ENCODE results near the gene CYB561.

The CYB561 gene

DNA sequence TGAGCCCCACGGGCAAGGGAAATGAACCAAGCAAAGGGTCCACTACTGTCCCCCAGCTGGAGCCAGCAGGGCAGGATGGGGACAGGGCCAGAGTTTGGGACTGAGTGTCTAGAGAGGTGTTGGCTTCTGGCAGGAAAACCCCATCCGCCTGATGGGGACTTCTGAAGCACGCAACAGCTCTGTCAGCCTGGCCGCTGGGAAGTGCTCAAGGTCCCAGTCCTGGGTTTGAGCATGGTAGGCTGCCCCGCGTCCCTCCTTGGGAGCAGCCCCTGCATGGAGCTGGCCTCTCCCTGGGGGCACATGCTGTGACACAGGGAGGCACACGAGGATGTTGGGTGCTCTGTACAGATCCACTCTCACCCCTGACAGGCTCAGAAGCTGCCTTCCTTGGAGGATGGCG lies 45.3 kb upstream of the CYB561 start:
- no peak for DNase-seq (ENCODE audit: low read depth)
- no peak overlapping the region for H3K4me3 ChIP-seq (ENCODE audit: low read depth, low read length)
- TF ChIP-seq, protein P1, sequence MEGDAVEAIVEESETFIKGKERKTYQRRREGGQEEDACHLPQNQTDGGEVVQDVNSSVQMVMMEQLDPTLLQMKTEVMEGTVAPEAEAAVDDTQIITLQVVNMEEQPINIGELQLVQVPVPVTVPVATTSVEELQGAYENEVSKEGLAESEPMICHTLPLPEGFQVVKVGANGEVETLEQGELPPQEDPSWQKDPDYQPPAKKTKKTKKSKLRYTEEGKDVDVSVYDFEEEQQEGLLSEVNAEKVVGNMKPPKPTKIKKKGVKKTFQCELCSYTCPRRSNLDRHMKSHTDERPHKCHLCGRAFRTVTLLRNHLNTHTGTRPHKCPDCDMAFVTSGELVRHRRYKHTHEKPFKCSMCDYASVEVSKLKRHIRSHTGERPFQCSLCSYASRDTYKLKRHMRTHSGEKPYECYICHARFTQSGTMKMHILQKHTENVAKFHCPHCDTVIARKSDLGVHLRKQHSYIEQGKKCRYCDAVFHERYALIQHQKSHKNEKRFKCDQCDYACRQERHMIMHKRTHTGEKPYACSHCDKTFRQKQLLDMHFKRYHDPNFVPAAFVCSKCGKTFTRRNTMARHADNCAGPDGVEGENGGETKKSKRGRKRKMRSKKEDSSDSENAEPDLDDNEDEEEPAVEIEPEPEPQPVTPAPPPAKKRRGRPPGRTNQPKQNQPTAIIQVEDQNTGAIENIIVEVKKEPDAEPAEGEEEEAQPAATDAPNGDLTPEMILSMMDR (conservative IDR thresholded peaks at IDR 0.05; ENCODE audit: low read depth, low read length): no peak

DNA sequence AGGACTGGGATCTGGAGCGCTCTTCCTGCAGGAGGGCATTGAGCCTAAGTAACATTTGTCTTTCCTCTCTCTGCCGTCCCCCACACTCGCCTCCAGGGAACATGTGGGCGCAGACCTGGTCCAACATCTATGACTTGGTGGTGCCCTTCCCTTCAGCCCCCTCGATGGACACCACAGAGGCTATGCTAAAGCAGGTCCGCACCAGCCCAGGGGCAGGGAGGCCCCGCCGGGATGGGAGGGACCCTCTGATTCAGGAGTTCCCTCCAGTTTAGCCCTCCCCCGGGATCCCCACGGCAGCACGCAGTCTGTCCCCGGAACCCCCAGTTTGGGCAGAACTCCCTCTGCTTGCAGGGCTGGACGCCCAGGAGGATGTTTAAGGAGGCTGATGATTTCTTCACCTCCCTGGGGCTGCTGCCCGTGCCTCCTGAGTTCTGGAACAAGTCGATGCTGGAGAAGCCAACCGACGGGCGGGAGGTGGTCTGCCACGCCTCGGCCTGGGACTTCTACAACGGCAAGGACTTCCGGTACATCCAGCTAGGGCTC lies 44.8 kb upstream of the CYB561 start:
- no peak for DNase-seq (ENCODE audit: low read depth)
- TF ChIP-seq, protein P1 (conservative IDR thresholded peaks at IDR 0.05; ENCODE audit: low read depth, low read length): no peak
- no peak overlapping the region for H3K4me3 ChIP-seq (ENCODE audit: low read depth, low read length)

DNA sequence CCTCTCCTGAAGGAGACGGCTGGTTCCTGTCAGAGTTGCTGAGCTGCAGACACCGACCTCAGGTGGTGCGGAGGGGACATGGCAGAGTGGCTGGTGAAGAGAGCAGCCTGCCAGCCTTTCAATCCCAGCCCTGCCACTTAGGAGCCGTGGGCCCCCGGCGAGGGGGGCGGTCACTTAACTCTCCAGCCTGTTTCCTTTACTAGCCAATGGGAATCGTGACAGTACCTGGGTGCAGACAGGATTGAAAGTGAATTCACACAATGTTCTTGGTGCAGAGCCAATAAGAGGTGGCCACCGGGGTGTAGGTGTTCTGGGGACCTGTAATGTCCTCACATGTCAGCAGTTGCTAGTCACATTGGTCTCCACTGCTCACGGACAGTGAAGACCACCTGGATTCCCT lies 44.2 kb upstream of the CYB561 start:
- TF ChIP-seq, protein P1 (conservative IDR thresholded peaks at IDR 0.05; ENCODE audit: low read depth, low read length): no peak
- DNase-seq (ENCODE audit: low read depth): no peak
- no peak overlapping the region for H3K4me3 ChIP-seq (ENCODE audit: low read depth, low read length)

DNA sequence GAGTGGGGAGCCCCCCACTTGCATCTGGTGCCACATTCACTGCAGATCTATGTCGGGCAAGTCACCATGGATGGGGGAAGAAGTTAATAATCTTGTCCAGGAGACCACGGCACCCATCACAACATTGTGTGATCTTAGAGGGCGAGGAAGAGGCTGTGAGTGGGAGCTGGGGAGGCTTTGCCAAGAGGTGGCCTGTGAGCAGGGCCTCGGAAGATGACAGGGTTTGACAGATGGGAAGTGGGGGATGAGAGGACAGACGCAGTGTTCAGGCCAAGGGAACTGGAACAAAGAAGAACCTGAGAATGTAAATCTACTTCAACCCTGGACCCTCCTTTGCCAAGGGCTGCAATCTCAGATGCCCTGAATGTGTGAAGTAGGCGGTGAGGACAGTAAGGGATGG lies 43.2 kb upstream of the CYB561 start:
- TF ChIP-seq, protein P1 (conservative IDR thresholded peaks at IDR 0.05; ENCODE audit: low read depth, low read length): no peak
- no peak for DNase-seq (ENCODE audit: low read depth)
- H3K4me3 ChIP-seq (ENCODE audit: low read depth, low read length): no peak overlapping the region

DNA sequence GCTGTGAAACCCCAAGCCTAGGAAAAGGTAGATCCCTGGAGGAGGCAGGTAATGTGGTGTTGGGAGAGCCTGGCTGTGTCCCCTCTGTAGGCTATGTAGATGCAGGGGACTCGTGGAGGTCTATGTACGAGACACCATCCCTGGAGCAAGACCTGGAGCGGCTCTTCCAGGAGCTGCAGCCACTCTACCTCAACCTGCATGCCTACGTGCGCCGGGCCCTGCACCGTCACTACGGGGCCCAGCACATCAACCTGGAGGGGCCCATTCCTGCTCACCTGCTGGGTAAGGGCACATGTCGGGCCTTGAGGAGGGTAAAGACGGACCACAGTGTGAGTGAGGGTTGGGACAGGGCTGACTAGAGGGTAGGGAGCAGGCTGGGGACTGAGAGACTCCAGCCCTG lies 42.7 kb upstream of the CYB561 start:
- TF ChIP-seq, protein P1 (conservative IDR thresholded peaks at IDR 0.05; ENCODE audit: low read depth, low read length): no peak
- H3K4me3 ChIP-seq (ENCODE audit: low read depth, low read length): no peak overlapping the region
- DNase-seq (ENCODE audit: low read depth): no peak

DNA sequence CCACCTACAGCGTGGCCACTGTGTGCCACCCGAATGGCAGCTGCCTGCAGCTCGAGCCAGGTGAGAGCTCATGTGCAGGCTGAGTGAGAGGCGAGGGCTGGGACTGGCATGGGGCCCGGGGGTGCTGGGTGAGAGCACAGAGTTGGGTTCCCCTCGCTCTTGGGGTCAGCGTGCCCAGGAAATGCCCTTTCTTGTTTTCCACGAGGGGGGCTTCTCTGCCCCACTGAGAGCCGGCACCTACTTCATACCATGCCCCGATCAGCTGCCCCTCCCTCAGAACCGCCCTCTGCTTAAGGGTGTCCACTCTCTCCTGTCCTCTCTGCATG lies 40.9 kb upstream of the CYB561 start:
- DNase-seq (ENCODE audit: low read depth): no peak
- TF ChIP-seq, protein P1 (conservative IDR thresholded peaks at IDR 0.05; ENCODE audit: low read depth, low read length): no peak
- H3K4me3 ChIP-seq (ENCODE audit: low read depth, low read length): no peak overlapping the region

DNA sequence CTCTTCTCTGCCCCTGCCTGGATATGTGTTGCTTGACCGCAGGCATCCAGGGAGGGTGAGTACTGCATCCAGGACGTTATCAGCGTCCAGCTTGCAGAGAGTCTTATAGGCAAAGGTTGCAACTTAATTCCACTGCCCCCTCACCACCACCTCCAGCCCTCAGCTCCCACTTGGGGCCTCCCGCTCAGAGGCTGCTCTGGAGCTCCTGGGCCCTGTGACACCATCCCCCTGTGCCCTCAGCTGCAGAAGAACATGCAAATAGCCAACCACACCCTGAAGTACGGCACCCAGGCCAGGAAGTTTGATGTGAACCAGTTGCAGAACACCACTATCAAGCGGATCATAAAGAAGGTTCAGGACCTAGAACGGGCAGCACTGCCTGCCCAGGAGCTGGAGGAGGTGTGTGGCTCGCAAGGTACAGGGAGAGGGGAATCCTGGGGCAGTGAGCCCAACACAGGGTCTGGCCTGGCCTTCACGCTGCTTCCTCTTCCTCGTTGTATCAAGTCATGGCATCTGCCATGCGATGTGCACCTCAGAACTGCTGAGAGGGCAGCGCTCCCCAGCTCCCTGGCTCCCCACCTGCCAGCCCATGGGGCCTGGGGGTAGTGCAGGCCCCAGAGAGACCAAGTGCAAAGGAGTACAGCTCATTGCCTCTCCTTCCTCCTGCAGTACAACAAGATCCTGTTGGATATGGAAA lies 40.4 kb upstream of the CYB561 start:
- H3K4me3 ChIP-seq (ENCODE audit: low read depth, low read length): no peak overlapping the region
- no peak for DNase-seq (ENCODE audit: low read depth)
- TF ChIP-seq, protein P1 (conservative IDR thresholded peaks at IDR 0.05; ENCODE audit: low read depth, low read length): no peak

Data from choroid plexus epithelial cell (primary cell).